Measurements from ENCODE around the gene ATP1B2. TPM values are rescaled to one million over a fixed set of nuclear protein-coding genes. Genes with fewer than 3 reads are reported as not detected.

Gene ATP1B2
- total and polyA plus RNA-seq, 9 of the 15 experiments (the other 6 are each of a cell fraction or from before 2014, with no cell fraction given): 0.23 to 6.0 (median 0.99) TPM

DNA sequence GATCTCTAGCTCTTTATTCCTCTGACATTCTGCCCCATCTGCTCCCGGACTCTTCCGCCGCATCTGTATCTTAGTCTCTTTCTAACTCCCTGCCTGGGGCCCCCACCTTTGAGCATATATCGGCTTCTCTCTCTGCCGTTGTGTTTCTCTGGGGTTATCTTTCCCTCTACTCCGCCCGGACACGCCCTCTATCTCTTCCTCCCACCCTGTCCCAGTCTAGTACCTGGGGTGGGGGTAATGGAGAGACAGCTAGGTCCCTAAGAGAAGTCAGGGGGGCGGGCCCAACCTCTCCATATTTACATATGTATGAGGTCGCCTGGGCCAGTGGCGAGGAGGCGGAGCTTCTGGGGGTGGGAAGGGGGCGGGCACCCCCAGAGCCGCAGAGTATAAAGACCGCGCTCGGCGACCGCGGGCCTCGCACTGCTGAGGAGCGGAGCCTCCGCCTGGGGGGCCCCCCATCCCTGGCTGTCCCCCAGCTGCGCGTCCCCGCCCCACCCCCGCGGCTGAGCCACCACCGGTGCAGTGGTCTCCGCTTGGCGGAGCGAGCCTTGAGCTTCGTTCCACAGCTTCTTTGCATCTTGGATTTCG, at the start of gene ATP1B2 (continued):
- TF ChIP-seq, protein P1, sequence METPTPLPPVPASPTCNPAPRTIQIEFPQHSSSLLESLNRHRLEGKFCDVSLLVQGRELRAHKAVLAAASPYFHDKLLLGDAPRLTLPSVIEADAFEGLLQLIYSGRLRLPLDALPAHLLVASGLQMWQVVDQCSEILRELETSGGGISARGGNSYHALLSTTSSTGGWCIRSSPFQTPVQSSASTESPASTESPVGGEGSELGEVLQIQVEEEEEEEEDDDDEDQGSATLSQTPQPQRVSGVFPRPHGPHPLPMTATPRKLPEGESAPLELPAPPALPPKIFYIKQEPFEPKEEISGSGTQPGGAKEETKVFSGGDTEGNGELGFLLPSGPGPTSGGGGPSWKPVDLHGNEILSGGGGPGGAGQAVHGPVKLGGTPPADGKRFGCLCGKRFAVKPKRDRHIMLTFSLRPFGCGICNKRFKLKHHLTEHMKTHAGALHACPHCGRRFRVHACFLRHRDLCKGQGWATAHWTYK (CRISPR knock-in tag; IDR thresholded peaks at IDR 0.05): no peak
- TF ChIP-seq HMGN3 (IDR thresholded peaks at IDR 0.05; ENCODE audit: borderline replicate concordance, extremely low read depth, insufficient read length, low read depth, low read length) (peak; percentile 26), ZBTB1 (CRISPR knock-in tag; IDR thresholded peaks at IDR 0.05; ENCODE audit: borderline replicate concordance, low read depth) (no peak), KLF1 (tag; IDR thresholded peaks at IDR 0.05) (no peak), PTBP1 (IDR thresholded peaks at IDR 0.05; ENCODE audit: low read depth, low read length) (no peak), KDM5B (IDR thresholded peaks at IDR 0.05; ENCODE audit: insufficient replicate concordance, low read depth, low read length) (peak; percentile 82), XRCC5 (IDR thresholded peaks at IDR 0.05; ENCODE audit: low read depth, low read length) (no peak), RBM15 (IDR thresholded peaks at IDR 0.05; ENCODE audit: insufficient read depth, low read length) (no peak), NFE2 (IDR thresholded peaks at IDR 0.05; ENCODE audit: low read depth) (no peak), RB1 (IDR thresholded peaks at IDR 0.05; ENCODE audit: low read depth) (no peak), SP1 (CRISPR knock-in tag; IDR thresholded peaks at IDR 0.05) (peak; percentile 44; the same call in 1 of the 2 replicates), OTX1 (CRISPR knock-in tag; IDR thresholded peaks at IDR 0.05) (no peak), YBX1 (IDR thresholded peaks at IDR 0.05) (no peak), YY1 (IDR thresholded peaks at IDR 0.05; ENCODE audit: borderline replicate concordance in 1 of 3, control insufficient read depth in 1 of 3, extremely low read depth in 1 of 3, insufficient read depth in 3 of 3, insufficient read length in 1 of 3, insufficient replicate concordance in 2 of 3, low read depth in 1 of 3, low read length in 2 of 3) (no peak), ZNF347 (CRISPR knock-in tag; IDR thresholded peaks at IDR 0.05; ENCODE audit: low read depth) (no peak), ZFX (CRISPR knock-in tag; IDR thresholded peaks at IDR 0.05) (peak; percentile 48), ZNF24 (IDR thresholded peaks at IDR 0.05) (no peak)
- TF ChIP-seq, protein P2, sequence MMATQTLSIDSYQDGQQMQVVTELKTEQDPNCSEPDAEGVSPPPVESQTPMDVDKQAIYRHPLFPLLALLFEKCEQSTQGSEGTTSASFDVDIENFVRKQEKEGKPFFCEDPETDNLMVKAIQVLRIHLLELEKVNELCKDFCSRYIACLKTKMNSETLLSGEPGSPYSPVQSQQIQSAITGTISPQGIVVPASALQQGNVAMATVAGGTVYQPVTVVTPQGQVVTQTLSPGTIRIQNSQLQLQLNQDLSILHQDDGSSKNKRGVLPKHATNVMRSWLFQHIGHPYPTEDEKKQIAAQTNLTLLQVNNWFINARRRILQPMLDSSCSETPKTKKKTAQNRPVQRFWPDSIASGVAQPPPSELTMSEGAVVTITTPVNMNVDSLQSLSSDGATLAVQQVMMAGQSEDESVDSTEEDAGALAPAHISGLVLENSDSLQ (IDR thresholded peaks at IDR 0.05): 0 out of 2 replicates have a peak, but pooled peaks have one; percentile 44
- TF ChIP-seq, protein P3, sequence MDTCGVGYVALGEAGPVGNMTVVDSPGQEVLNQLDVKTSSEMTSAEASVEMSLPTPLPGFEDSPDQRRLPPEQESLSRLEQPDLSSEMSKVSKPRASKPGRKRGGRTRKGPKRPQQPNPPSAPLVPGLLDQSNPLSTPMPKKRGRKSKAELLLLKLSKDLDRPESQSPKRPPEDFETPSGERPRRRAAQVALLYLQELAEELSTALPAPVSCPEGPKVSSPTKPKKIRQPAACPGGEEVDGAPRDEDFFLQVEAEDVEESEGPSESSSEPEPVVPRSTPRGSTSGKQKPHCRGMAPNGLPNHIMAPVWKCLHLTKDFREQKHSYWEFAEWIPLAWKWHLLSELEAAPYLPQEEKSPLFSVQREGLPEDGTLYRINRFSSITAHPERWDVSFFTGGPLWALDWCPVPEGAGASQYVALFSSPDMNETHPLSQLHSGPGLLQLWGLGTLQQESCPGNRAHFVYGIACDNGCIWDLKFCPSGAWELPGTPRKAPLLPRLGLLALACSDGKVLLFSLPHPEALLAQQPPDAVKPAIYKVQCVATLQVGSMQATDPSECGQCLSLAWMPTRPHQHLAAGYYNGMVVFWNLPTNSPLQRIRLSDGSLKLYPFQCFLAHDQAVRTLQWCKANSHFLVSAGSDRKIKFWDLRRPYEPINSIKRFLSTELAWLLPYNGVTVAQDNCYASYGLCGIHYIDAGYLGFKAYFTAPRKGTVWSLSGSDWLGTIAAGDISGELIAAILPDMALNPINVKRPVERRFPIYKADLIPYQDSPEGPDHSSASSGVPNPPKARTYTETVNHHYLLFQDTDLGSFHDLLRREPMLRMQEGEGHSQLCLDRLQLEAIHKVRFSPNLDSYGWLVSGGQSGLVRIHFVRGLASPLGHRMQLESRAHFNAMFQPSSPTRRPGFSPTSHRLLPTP (IDR thresholded peaks at IDR 0.05; ENCODE audit: borderline replicate concordance, extremely low read depth, insufficient read length): no peak
- TF ChIP-seq, protein P4, sequence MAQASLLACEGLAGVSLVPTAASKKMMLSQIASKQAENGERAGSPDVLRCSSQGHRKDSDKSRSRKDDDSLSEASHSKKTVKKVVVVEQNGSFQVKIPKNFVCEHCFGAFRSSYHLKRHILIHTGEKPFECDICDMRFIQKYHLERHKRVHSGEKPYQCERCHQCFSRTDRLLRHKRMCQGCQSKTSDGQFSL (CRISPR knock-in tag; IDR thresholded peaks at IDR 0.05): peak; percentile 94
- TF ChIP-seq, protein P4 (tag; IDR thresholded peaks at IDR 0.05): peak in 1 of 2 experiments; percentile 88; a peak in 2 of 4 replicates
